Panc1 (cell line): ENCODE results near the gene GRAPL. TPM values are rescaled to one million over a fixed set of nuclear protein-coding genes. Genes with fewer than 3 reads are reported as not detected.
"Not testable (repeated sequence)": the region's sequence is repeated elsewhere in the genome, so short reads cannot be mapped to it uniquely, and the experiment has no call there.

Experiments
- ATAC-seq: fragments of 200-7000 bp; cut with Tn5 transposase; 2 replicates; pipeline ENCODE4 v1.9.1; 2020; ENCODE audit warnings: mild to moderate bottlenecking, moderate library complexity
- BruUV-seq: library from RNA; stranded (reverse); fragments of 400-500 nt; replicated peaks from 2 replicates; lab custom pipeline; 2021; lab: Mats Ljungman, UMichigan
- CTCF ChIA-PET: fragments of 300-600 bp; sonication (Branson Sonifier 250); formaldehyde crosslinking; loops from one replicate; lab custom pipeline; 2022; ENCODE audit warnings: antibody characterized with exemption; lab: Charles Lee
- POLR2A ChIA-PET: fragments of 300-600 bp; sonication (Branson Sonifier 250); formaldehyde crosslinking; loops from one replicate; lab custom pipeline; 2022; ENCODE audit warnings: antibody characterized with exemption; lab: Charles Lee
- DNase-seq: peaks from one replicate; pipeline ENCODE4 v3.0.0-alpha.2; 2010; ENCODE audit warnings: low read depth, low spot score
- H3K27ac ChIP-seq: 2 replicates; pipeline ENCODE4 v1.5.1; 2011; ENCODE audit warnings: mild to moderate bottlenecking, low read length, inconsistent platforms
- H3K27me3 ChIP-seq: fragments of 200-500 bp; sonication (Bioruptor generic); 2 replicates; pipeline ENCODE4 v1.6.0; 2014; ENCODE audit warnings: low read length, inconsistent platforms; ENCODE audit not compliant: control insufficient read depth, insufficient read depth
- H3K36me3 ChIP-seq: fragments of 200-500 bp; sonication (Bioruptor generic); 2 replicates; pipeline ENCODE4 v1.5.1; 2014; ENCODE audit warnings: inconsistent platforms, mild to moderate bottlenecking, low read length, moderate library complexity; ENCODE audit not compliant: control insufficient read depth, insufficient read depth
- H3K4me1 ChIP-seq: 2 replicates; pipeline ENCODE4 v1.5.1; 2011; ENCODE audit warnings: inconsistent platforms, mild to moderate bottlenecking, low read length, moderate library complexity; ENCODE audit not compliant: control insufficient read depth, insufficient read depth
- H3K4me3 ChIP-seq, 2 experiments: 2 replicates each; pipeline ENCODE4 v1.5.1; 2011 to 2012; ENCODE audit warnings: low read depth in 2 of 2, low read length in 2 of 2, mild to moderate bottlenecking in 2 of 2, inconsistent platforms in 1 of 2, moderate library complexity in 1 of 2
- H3K9me3 ChIP-seq: fragments of 200-500 bp; sonication (Bioruptor generic); 2 replicates; pipeline ENCODE4 v1.5.1; 2014; ENCODE audit warnings: low read depth, mild to moderate bottlenecking, inconsistent platforms, low read length, moderate library complexity; ENCODE audit not compliant: control insufficient read depth, insufficient read depth
- in situ Hi-C: cut with HindIII; loops from 2 replicates; pipeline ENCODE4 v1.10.0; 2016; ENCODE audit warnings: low sequenced_read_pairs, low pct_unique_long_range_greater_than_20kb
- intact Hi-C: fragments of 100-400 bp; cut with micrococcal nuclease; formaldehyde crosslinking; loops from one replicate; pipeline ENCODE4 v1.10.0; 2022; ENCODE audit not compliant: unreplicated experiment
- total RNA-seq: library from RNA; stranded (reverse); gene quantifications from one replicate; pipeline ENCODE4 v1.2.1, GENCODE V29; 2021; ENCODE audit not compliant: unreplicated experiment

The GRAPL gene
- total RNA-seq, 1 experiment from 2014 or later = 0.31 TPM

GRCh38 chr17:19137959-19138358, 10.6 kb downstream of the GRAPL start:
- in situ Hi-C loops, H3K36me3 ChIP-seq, CTCF ChIA-PET, H3K4me1 ChIP-seq, BruUV-seq, H3K4me3 ChIP-seq, DNase-seq, POLR2A ChIA-PET, H3K27me3 ChIP-seq, ATAC-seq, intact Hi-C loops, H3K9me3 ChIP-seq, H3K27ac ChIP-seq: not testable (repeated sequence)

DNA sequence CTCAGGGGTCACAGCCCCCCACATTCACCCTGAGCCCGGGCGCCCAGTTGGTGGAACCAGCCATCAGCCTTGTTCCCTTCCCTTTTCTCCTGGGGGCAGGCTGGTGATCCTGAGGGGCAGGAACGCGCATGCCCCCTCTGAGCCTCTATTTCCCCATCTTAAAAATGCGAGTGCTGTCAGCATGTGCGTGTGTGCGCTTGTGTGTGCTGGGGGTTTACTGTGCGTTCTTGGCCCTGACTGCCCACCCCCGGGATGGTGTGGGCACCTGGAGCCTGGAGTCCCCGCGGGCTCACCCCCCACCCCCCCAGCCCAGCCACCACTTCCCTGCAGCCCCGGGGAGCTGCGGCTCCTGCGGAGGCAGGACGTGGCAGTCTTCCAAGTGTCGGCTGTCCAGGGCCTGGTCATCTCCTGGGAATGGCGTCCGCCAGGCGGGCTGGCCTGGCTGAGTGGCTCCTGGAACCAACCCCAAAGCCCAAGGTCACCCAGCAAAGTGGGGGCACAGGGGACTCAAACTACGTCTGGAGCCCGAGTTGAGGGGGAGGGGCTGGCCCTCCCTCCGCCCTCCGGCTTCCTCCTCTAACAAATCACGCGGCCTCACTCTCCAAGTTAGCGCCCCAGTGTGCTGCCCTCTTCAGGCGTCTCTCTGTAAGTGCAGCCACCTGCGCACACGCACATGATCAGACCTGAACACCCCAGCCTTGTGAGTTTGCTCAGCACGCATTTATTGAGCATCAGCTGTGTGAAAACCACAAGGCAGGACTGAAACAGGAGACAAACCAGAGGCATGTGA, 14.2 kb downstream of the GRAPL start:
- in situ Hi-C loops, DNase-seq, POLR2A ChIA-PET, BruUV-seq, H3K4me1 ChIP-seq, H3K36me3 ChIP-seq, H3K27ac ChIP-seq, H3K27me3 ChIP-seq, H3K4me3 ChIP-seq, H3K9me3 ChIP-seq, CTCF ChIA-PET, intact Hi-C loops: not testable (repeated sequence)
- ATAC-seq = peak; percentile 86

DNA sequence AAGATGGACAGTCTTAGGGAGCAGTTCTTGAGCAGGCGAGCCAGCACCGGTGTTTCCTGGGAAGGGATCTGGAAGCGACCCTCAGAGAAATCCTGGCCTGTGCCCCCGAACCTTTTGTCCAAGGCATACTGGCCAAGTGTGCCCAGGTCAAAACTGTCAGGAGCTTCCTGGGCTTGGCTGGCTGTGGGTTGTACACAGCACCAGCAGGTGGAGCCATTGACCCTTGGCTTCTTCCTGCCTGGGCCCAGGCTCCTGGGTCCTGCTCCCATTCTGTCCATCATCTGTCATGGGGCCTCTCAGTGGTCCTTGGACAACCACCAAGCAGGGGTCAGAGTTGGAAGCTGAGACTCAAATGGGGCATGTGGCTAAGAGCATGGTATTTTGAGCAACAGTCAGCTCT, 15.0 kb downstream of the GRAPL start:
- H3K4me1 ChIP-seq, CTCF ChIA-PET, H3K9me3 ChIP-seq, H3K27me3 ChIP-seq, intact Hi-C loops, BruUV-seq, H3K27ac ChIP-seq, H3K4me3 ChIP-seq, DNase-seq, H3K36me3 ChIP-seq, POLR2A ChIA-PET, in situ Hi-C loops: not testable (repeated sequence)
- ATAC-seq = peak; percentile 67

- POLR2A ChIA-PET, DNase-seq, H3K36me3 ChIP-seq, H3K9me3 ChIP-seq, CTCF ChIA-PET, intact Hi-C loops, H3K4me1 ChIP-seq, BruUV-seq, H3K27ac ChIP-seq, in situ Hi-C loops, H3K4me3 ChIP-seq, H3K27me3 ChIP-seq: not testable (repeated sequence)
- ATAC-seq = peak; percentile 30
Observed at GRCh38 chr17:19143097-19143777, 15.8 kb downstream of the GRAPL start.

GRCh38 chr17:19144373-19144772, 17.0 kb downstream of the GRAPL start:
- BruUV-seq, H3K27ac ChIP-seq, H3K27me3 ChIP-seq, H3K4me3 ChIP-seq, H3K36me3 ChIP-seq, H3K4me1 ChIP-seq, DNase-seq, in situ Hi-C loops, POLR2A ChIA-PET, CTCF ChIA-PET, H3K9me3 ChIP-seq, intact Hi-C loops: not testable (repeated sequence)
- peak; percentile 24; the same call in 1 of the 2 replicates for ATAC-seq

GRCh38 chr17:19145471-19145870, 18.1 kb downstream of the GRAPL start:
- DNase-seq, intact Hi-C loops, H3K27me3 ChIP-seq, BruUV-seq, H3K4me3 ChIP-seq, CTCF ChIA-PET, POLR2A ChIA-PET, in situ Hi-C loops, H3K9me3 ChIP-seq, H3K4me1 ChIP-seq, H3K27ac ChIP-seq, ATAC-seq, H3K36me3 ChIP-seq: not testable (repeated sequence)

GRCh38 chr17:19150678-19151615, 23.6 kb downstream of the GRAPL start:
- in situ Hi-C loops, CTCF ChIA-PET, ATAC-seq, H3K4me1 ChIP-seq, intact Hi-C loops, H3K4me3 ChIP-seq, DNase-seq, H3K27me3 ChIP-seq, H3K9me3 ChIP-seq, BruUV-seq, H3K36me3 ChIP-seq, POLR2A ChIA-PET, H3K27ac ChIP-seq: not testable (repeated sequence)
